Cardiac muscle cell (in vitro differentiated cells and primary cell): ENCODE data around the gene RRP9. TPM values are rescaled to one million over a fixed set of nuclear protein-coding genes. Genes with fewer than 3 reads are reported as not detected.

Experiments used
- DNase-seq, 2 donors: peaks; one replicate each; pipeline versions ENCODE4 v3.0.0 to v3.0.0-alpha.2; 2010 to 2017; ENCODE audit warnings: low read depth in 1 of 2, low spot score in 1 of 2
- H3K27ac ChIP-seq: fragments of 200-600 bp; sonication (generic); 2 replicates; pipeline ENCODE4 v1.5.1; 2016
- H3K27me3 ChIP-seq: fragments of 200-600 bp; sonication (generic); 2 replicates; pipeline ENCODE4 v1.6.0; 2016; ENCODE audit warnings: control low read depth
- H3K36me3 ChIP-seq: fragments of 200-600 bp; sonication (generic); 2 replicates; pipeline ENCODE4 v1.5.1; 2016; ENCODE audit warnings: control low read depth
- H3K4me1 ChIP-seq: fragments of 200-600 bp; sonication (generic); 2 replicates; pipeline ENCODE4 v1.8.1; 2017; ENCODE audit warnings: low read depth, mild to moderate bottlenecking, mixed run types
- H3K4me3 ChIP-seq: fragments of 200-600 bp; sonication (generic); 2 replicates; pipeline ENCODE4 v1.5.1; 2016; ENCODE audit warnings: mild to moderate bottlenecking
- H3K9me3 ChIP-seq: fragments of 200-600 bp; sonication (generic); 2 replicates; pipeline ENCODE4 v1.5.1; 2017; ENCODE audit warnings: low read depth, mild to moderate bottlenecking, control low read depth
- polyA plus RNA-seq: library from polyadenylated mRNA; unstranded; fragments of >200 nt; fragmentation: Nextera tagmentation; extraction: Ambion mirVana; gene quantifications from 2 replicates; pipeline ENCODE4 v1.2.1, GENCODE V29; 2016
- total RNA-seq: library from RNA; depleted of rRNA; stranded (reverse); fragments of >200 nt; gene quantifications from 2 replicates; pipeline ENCODE4 v1.2.3, GENCODE V29; 2016
- TF ChIP-seq, protein P1 (sequence below): IDR thresholded peaks from 2 replicates; pipeline ENCODE4 v1.5.1; 2012; ENCODE audit warnings: low read depth, mild to moderate bottlenecking, low read length

Gene RRP9
- total and polyA plus RNA-seq, 2 experiments from 2014 or later, result 22.3 to 38.2 TPM

DNA sequence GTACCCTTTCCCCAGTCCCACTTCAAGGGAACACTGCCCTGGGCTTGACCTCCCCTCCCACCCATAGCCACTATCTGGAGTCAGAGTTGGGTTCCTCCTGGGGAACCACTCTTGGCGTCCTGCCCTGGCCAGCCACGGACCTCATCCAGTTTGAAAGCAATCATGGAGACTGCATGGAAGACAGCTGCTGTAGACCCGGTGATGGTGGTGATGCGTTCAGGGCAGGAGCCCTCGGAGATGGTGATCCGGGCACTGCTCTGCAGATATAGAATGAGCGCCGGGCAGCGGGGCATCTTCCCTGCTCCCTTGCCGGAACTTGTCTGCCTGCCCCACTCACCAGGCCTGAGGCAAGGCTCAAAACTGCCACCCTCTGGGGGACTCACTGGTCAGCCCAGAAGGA lies 18.7 kb upstream of the RRP9 start:
- Histone ChIP-seq H3K4me1 (peaks cover 17% of the 10 kb centered on the region), H3K27ac (no peak overlapping the region), H3K9me3 (no peaks in the 10 kb centered on the region), H3K4me3 (no peak overlapping the region), H3K36me3 (no peaks in the 10 kb centered on the region), H3K27me3 (peaks cover 5% of the 10 kb centered on the region)
- TF ChIP-seq, protein P1, sequence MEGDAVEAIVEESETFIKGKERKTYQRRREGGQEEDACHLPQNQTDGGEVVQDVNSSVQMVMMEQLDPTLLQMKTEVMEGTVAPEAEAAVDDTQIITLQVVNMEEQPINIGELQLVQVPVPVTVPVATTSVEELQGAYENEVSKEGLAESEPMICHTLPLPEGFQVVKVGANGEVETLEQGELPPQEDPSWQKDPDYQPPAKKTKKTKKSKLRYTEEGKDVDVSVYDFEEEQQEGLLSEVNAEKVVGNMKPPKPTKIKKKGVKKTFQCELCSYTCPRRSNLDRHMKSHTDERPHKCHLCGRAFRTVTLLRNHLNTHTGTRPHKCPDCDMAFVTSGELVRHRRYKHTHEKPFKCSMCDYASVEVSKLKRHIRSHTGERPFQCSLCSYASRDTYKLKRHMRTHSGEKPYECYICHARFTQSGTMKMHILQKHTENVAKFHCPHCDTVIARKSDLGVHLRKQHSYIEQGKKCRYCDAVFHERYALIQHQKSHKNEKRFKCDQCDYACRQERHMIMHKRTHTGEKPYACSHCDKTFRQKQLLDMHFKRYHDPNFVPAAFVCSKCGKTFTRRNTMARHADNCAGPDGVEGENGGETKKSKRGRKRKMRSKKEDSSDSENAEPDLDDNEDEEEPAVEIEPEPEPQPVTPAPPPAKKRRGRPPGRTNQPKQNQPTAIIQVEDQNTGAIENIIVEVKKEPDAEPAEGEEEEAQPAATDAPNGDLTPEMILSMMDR, result no peak
- no peak for DNase-seq

DNA sequence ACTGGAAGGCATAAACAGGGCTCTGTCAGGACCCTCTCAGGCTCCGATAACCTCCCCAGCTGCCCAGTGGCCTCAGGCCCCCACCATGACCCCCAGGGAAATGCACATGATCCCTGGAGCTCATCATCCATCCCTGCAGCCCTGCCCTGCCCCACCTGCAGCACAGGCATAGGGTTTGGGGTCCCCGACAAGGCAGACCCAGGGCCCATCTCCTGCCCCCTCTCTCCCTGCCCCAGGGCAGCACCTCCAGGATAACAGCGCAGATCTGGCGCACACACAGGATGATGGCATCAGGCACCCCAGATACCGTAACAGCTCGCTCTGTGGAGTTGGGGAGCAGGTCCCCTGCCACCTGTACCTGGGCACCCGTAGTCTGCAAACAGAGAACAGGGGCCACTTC lies 17.9 kb upstream of the RRP9 start:
- no peak for DNase-seq
- no peaks in the 10 kb centered on the region for H3K9me3 ChIP-seq
- H3K4me1 ChIP-seq, result peaks cover 17% of the 10 kb centered on the region
- H3K27me3 ChIP-seq, result peaks cover 12% of the 10 kb centered on the region
- H3K27ac ChIP-seq, result no peak overlapping the region
- H3K36me3 ChIP-seq, result no peaks in the 10 kb centered on the region
- TF ChIP-seq, protein P1, result no peak
- no peak overlapping the region for H3K4me3 ChIP-seq

DNA sequence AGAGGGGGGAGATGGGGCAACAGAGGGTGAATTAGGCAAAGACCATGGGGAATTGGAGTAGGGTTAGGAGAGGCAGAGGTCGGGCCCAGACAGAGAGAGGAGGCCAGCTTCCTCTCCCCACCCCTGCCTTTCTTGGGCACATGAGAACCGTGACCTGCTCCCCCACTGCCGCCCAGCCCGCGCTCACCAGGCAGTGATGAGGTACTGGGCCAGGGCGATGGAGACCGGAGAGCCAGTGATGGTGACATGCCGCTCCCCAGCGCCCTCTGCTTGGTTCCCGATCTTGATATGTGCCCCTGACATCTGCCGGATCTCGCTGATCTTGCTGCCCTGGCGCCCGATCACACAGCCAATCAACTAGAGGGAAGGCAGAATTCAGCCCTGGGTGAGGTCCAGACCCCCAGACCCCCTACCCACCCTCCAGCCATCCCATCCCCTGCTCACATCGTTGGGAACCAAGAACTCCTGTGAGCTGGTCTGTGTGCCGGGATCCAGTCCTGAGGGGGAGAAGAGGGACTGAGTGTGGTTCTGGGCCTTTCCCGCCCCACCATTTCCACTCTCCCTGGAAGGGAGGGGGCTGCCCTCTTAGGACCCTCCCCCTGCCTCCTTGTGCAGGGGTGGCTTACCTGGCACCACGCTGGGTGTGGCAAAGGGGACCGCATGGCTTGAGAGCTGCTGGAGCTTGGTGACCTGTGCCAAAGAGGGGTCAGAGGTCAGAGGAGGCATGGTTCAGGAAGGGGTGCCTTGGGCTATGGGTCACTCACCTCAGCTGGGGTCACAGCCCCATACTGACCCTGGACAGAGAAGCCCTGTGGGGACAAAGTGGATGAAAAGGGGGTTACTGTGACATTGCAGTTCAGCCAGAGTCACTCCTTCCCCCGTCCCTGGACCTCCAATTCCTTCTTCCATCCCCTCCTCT lies 17.2 kb upstream of the RRP9 start:
- Histone ChIP-seq H3K9me3 (no peaks in the 10 kb centered on the region), H3K36me3 (no peaks in the 10 kb centered on the region)
- TF ChIP-seq, protein P1, result no peak

DNA sequence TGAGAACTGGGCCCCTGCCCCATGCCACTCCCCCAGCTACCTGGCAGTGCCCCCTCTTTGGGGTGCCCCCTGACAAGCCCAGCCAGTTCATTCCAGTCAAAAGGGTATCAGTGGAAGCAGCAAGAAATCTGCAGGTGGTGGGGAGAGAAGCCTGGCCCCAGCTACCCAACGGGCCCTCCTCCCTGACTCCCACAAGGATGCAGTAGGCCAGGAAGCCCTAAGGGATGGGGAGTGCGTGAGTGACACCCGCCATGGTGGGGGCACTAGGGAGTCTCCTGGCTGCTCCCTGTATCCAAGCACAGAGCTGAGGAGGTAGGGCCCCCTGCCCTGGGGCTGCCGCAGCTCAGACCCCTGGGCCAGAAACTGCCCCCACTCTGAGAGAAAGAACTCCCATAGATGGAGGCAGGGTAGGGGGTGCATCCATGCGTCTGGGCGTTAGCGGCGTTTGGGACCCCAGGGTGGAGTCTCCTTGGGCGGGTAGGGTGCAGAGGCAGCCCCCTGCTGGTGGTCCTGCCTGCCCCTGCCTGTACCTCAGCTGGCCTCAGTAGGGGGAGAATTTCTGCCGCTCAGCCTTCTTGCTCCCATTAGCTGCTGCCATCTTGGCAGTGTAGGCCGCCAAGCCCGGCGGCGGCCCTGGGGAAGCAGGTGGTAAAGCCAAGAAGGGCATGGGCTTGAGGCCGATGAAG lies 16.0 kb upstream of the RRP9 start:
- DNase-seq, result no peak
- TF ChIP-seq, protein P1, result no peak
- H3K9me3 ChIP-seq, result no peaks in the 10 kb centered on the region
- H3K4me3 ChIP-seq, result no peak overlapping the region
- H3K27me3 ChIP-seq, result peaks cover 24% of the 10 kb centered on the region
- H3K36me3 ChIP-seq, result no peaks in the 10 kb centered on the region
- no peak overlapping the region for H3K27ac ChIP-seq
- peaks cover 13% of the 10 kb centered on the region for H3K4me1 ChIP-seq

More for the DNA sequence above, 17.2 kb upstream of the RRP9 start:
- Histone ChIP-seq H3K4me3 (no peak overlapping the region), H3K27me3 (peaks cover 20% of the 10 kb centered on the region), H3K27ac (no peak overlapping the region), H3K4me1 (peaks cover 9% of the 10 kb centered on the region)
- no peak for DNase-seq

DNA sequence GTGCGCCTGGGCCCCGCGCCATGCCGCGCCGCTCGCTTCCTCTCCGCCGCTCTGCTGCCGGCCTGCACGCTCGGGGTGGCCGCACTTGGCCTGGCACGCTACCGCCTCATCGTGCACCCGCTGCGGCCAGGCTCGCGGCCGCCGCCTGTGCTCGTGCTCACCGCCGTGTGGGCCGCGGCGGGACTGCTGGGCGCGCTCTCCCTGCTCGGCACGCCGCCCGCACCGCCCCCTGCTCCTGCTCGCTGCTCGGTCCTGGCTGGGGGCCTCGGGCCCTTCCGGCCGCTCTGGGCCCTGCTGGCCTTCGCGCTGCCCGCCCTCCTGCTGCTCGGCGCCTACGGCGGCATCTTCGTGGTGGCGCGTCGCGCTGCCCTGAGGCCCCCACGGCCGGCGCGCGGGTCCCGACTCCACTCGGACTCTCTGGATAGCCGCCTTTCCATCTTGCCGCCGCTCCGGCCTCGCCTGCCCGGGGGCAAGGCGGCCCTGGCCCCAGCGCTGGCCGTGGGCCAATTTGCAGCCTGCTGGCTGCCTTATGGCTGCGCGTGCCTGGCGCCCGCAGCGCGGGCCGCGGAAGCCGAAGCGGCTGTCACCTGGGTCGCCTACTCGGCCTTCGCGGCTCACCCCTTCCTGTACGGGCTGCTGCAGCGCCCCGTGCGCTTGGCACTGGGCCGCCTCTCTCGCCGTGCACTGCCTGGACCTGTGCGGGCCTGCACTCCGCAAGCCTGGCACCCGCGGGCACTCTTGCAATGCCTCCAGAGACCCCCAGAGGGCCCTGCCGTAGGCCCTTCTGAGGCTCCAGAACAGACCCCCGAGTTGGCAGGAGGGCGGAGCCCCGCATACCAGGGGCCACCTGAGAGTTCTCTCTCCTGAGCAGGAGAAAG lies 14.4 kb upstream of the RRP9 start:
- Histone ChIP-seq H3K4me3 (no peak overlapping the region), H3K27ac (no peak overlapping the region), H3K36me3 (no peaks in the 10 kb centered on the region), H3K27me3 (peaks cover 24% of the 10 kb centered on the region), H3K4me1 (peaks cover 13% of the 10 kb centered on the region), H3K9me3 (no peaks in the 10 kb centered on the region)
- DNase-seq, result peak; percentile 60 to 83
- TF ChIP-seq, protein P1, result peak; percentile 46
